Activated naive CD4-positive, alpha-beta T cell treated with anti-CD3 and anti-CD28 coated beads, Interleukin-2, amount 50 U/mL, for 24 hours (primary cell): Measurements from ENCODE around the gene VKORC1L1.
"Not testable (repeated sequence)": the region's sequence is repeated elsewhere in the genome, so short reads cannot be mapped to it uniquely, and the experiment has no call there.

Experiments used
- H3K27ac Mint-ChIP-seq: one replicate; pipeline ENCODE4 v1.8.0; 2021; ENCODE audit warnings: mild to moderate bottlenecking, mixed read lengths
- H3K27me3 Mint-ChIP-seq: one replicate; pipeline ENCODE4 v1.8.0; 2021; ENCODE audit warnings: mixed read lengths
- H3K36me3 Mint-ChIP-seq: one replicate; pipeline ENCODE4 v1.8.0; 2021; ENCODE audit warnings: mixed read lengths
- H3K4me1 Mint-ChIP-seq: one replicate; pipeline ENCODE4 v1.8.0; 2021; ENCODE audit warnings: mixed read lengths
- H3K4me3 Mint-ChIP-seq: one replicate; pipeline ENCODE4 v1.8.0; 2021; ENCODE audit warnings: mild to moderate bottlenecking, mixed read lengths
- H3K9me3 Mint-ChIP-seq: one replicate; pipeline ENCODE4 v1.8.0; 2021; ENCODE audit warnings: mixed read lengths

VKORC1L1 gene

DNA sequence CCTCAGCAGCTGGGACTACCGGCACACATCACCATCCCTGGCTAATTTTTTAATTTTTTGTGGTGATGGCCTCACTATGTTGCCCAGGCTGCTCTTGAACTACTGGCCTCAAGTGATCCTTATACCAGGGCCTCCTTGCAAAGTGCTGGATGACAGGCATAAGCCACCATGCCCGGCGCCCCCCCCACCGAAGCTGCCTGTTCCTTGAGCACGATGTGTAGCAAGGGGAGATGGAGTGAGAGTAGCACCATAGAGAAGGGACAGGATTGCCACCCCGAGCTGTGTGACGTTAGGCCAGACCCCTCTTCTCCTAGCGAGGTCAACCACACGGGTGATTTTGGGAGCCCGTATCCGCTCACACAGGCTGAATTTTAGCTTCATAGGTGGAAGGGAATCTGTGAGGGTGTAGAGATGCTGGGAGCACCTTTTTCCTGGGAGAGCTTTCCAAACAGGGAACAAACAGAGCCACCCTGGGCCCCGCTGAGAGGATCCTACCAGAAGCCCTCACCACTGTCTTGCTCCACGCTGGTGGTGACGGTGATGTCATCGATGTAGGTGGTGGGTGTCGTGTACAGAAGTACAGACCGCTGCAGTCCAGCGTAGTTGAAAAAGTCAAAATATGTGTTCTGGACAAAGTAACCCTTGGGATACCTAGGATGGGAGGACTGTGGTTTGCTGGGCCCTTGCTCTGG, 106.2 kb downstream of the VKORC1L1 start:
- Mint-ChIP-seq H3K9me3 (no peaks in the 10 kb centered on the region), H3K36me3 (peaks cover under 1% of the 10 kb centered on the region), H3K4me3 (peak overlapping the region; percentile 26), H3K27ac (peak overlapping the region; percentile 8), H3K27me3 (no peaks in the 10 kb centered on the region), H3K4me1 (peaks cover 16% of the 10 kb centered on the region)

DNA sequence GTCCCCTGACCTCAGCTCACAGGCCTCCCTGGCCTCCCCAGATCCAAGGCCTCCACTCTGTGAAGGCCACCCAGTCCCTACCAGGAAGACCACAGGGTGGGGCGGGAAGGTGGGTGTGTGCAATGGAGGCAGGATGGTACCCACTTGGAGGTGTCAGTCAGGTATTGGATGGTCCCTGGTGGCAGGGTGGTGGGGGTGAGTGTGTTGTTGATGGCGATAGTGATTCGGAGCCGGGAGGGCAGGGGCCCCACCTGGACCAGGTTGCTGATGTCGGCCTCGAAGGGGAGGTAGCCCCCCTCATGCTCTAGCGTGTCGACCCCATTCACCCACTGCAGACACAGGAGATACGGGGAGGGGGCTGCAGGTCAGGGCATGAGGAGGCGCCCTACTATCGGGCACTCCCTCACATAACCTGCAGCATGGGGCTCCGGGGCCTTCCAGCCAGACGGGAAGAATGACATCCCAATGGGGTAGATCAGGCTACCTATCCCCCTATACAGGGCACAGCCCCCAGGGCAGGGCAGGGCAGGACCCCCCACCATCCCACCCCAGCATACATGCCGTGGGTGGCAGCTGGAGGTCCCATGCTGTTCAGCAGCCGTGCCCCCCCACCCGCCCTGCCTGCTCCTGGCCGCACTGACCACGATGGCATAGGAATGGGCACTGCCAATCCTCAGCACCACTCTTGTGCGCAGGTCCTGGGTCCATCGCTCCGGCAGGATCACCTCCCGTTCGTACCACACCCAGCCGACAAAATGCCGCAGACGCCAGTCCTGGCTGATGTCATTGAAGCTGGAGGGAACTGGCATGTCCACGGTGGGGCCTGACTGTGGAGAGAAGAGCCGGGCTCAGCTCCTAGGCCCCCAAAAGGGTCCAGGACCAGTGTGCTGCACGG, 107.0 kb downstream of the VKORC1L1 start:
- Mint-ChIP-seq H3K36me3 (no peaks in the 10 kb centered on the region), H3K4me1 (peaks cover 16% of the 10 kb centered on the region), H3K4me3 (peak overlapping the region; percentile 79), H3K27ac (peak overlapping the region; percentile 8), H3K9me3 (no peaks in the 10 kb centered on the region), H3K27me3 (no peaks in the 10 kb centered on the region)

- Mint-ChIP-seq H3K27me3 (no peaks in the 10 kb centered on the region), H3K9me3 (no peaks in the 10 kb centered on the region), H3K36me3 (no peaks in the 10 kb centered on the region), H3K4me3 (peak overlapping the region; percentile 79), H3K27ac (peak overlapping the region; percentile 60), H3K4me1 (peaks cover 16% of the 10 kb centered on the region)
These were observed 107.8 kb downstream of the VKORC1L1 start for GRCh38 chr7:65980478-65981250.

- Mint-ChIP-seq H3K27ac (peak within 1 kb of the TSS; percentile 60), H3K4me3 (peak within 1 kb of the TSS; percentile 79), H3K27me3 (no peaks in the 10 kb centered on the region), H3K9me3 (no peaks in the 10 kb centered on the region), H3K36me3 (no peaks in the 10 kb centered on the region), H3K4me1 (peaks cover 16% of the 10 kb centered on the region)
These were observed 109.3 kb downstream of the VKORC1L1 start, which contains the start of gene GUSB for GRCh38 chr7:65981965-65982792. Gene GUSB, minus strand, starts transcription at chr7:65982213. Its CDS starts 30 bp downstream, at chr7:65982183.

DNA sequence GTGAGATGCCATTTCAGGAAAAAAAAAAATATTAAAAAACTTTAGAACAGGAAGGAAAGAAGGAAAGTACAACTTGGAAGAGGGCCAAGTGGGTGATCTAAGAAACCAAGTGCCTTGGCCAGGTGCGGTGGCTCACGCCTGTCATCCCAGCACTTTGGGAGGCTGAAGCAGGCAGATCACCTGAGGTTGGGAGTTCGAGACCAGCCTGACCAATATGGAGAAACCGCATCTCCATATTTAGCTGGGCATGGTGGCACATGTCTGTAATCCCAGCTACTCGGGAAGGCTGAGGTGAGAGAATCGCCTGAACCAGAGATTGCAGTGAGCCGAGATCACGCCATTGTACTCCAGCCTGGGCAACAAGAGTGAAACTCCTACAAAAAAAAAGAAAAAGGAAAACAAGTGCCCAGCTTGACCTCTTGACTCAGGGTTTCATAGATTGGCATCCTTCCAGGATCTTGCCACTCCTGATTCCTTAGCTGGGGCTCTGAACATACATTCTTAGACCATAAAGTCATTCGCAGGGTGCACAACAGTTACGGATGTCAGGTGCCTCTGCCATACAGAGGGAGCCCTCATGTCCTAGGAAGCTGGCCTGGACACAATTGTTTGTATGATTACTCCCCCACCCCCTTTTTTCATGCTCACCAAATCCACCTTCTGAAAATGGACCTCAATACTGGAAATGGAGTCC, 111.2 kb downstream of the VKORC1L1 start:
- peaks cover 13% of the 10 kb centered on the region for H3K4me1 Mint-ChIP-seq
- no peak overlapping the region for H3K27ac Mint-ChIP-seq
- no peaks in the 10 kb centered on the region for H3K9me3 Mint-ChIP-seq
- H3K27me3 Mint-ChIP-seq, result no peaks in the 10 kb centered on the region
- no peak overlapping the region for H3K4me3 Mint-ChIP-seq
- no peaks in the 10 kb centered on the region for H3K36me3 Mint-ChIP-seq

GRCh38 chr7:65988084-65988483, 115.2 kb downstream of the VKORC1L1 start:
- H3K27me3 Mint-ChIP-seq, result no peaks in the 10 kb centered on the region
- peaks cover 2% of the 10 kb centered on the region for H3K36me3 Mint-ChIP-seq
- H3K4me1 Mint-ChIP-seq, result no peaks in the 10 kb centered on the region
- no peaks in the 10 kb centered on the region for H3K9me3 Mint-ChIP-seq
- no peak overlapping the region for H3K27ac Mint-ChIP-seq
- H3K4me3 Mint-ChIP-seq, result no peak overlapping the region

DNA sequence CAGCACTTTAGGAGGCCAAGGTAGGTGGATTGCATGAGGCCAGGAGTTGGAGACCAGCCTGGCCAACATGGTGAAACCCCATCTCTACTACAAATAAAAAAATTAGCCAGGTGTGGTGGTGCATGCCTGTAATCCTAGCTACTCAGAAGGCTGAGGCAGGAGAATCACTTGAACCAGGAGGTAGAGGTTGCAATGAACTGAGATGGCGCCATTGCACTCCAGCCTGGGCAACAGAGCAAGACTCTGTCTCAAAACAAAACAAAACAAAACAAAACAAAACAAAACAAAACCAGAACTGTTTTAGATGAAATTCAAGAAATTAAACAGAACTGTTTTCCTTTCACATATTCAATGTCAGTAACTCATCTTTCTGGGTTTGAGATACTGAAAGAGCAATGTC, 115.6 kb downstream of the VKORC1L1 start:
- not testable (repeated sequence) for H3K27me3 Mint-ChIP-seq, H3K36me3 Mint-ChIP-seq, H3K4me3 Mint-ChIP-seq, H3K4me1 Mint-ChIP-seq, H3K9me3 Mint-ChIP-seq, H3K27ac Mint-ChIP-seq

- H3K9me3 Mint-ChIP-seq, result no peaks in the 10 kb centered on the region
- H3K4me1 Mint-ChIP-seq, result no peaks in the 10 kb centered on the region
- no peak overlapping the region for H3K4me3 Mint-ChIP-seq
- no peak overlapping the region for H3K27ac Mint-ChIP-seq
- peaks cover 2% of the 10 kb centered on the region for H3K36me3 Mint-ChIP-seq
- H3K27me3 Mint-ChIP-seq, result no peaks in the 10 kb centered on the region
These were observed 116.8 kb downstream of the VKORC1L1 start for GRCh38 chr7:65989694-65990080.

DNA sequence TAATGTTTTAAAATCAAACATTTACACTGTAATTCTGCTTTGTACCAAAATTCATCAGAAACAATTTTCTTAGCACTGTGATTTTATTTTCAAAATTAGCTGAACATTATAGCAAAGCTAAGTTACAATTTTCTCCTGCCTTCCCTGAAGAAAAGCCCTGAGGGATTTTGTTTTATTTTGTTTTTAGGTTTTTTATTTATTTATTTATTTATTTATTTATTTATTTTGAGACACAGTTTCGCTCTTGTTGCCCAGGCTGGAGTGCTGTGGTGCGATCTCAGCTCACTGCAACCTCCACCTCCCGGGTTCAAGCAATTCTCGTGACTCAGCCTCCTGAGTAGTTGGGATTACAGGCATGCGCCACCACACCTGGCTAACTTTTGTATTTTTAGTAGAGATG, 119.0 kb downstream of the VKORC1L1 start:
- not testable (repeated sequence) for H3K27ac Mint-ChIP-seq, H3K27me3 Mint-ChIP-seq, H3K4me1 Mint-ChIP-seq, H3K36me3 Mint-ChIP-seq, H3K4me3 Mint-ChIP-seq, H3K9me3 Mint-ChIP-seq

DNA sequence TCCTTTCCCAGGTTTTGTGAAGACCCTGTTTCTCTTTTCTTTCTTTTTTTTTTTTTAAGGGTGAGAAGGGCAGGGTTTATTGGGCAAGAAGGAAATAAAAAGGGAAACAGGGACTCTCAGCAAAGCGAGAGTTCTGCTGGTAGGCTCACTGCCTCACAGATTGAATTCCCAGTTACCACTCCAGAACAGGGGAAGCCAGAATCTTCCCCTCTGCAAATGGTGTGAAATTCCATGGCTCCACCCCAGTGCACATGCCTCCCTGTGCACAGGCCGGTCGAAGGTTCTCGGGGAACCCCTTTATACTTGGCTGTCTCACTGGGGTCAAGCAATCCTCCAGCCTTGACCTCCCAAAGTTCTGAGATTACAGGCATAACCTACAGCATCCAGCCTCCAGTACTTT, 119.7 kb downstream of the VKORC1L1 start:
- Mint-ChIP-seq H3K4me1 (no peaks in the 10 kb centered on the region), H3K36me3 (peaks cover 2% of the 10 kb centered on the region), H3K4me3 (no peak overlapping the region), H3K27me3 (no peaks in the 10 kb centered on the region), H3K9me3 (no peaks in the 10 kb centered on the region), H3K27ac (no peak overlapping the region)

GRCh38 chr7:65994984-65995383, 122.1 kb downstream of the VKORC1L1 start:
- H3K9me3 Mint-ChIP-seq, H3K27me3 Mint-ChIP-seq, H3K36me3 Mint-ChIP-seq, H3K4me3 Mint-ChIP-seq, H3K27ac Mint-ChIP-seq, H3K4me1 Mint-ChIP-seq: not testable (repeated sequence)

DNA sequence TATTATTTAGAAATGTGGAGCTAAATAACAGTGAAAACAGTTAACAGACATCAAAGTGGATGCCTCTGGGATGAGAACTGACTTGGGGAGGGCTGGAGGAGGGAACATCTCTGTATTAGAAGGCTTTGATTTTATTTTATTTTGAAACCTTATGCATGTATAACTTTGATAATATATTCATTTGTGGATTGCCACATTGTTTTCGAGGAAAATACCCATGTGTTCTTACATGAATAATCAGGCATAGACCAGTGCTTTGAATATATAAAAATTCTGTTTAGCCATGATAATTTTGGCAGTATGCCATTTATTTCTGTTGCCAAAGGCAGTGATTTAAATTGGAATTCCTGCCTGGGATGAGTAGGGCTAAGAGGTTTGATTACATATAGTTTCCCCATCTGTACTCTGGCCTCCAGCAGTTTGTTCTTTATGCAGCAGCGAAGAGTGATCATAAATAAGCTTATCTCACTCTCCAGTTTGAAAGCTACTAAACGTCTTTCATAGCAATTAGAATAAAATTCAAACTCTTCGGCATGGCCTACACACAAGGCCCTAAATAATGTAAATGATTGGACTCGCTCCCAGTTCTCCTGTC, 128.0 kb downstream of the VKORC1L1 start:
- not testable (repeated sequence) for H3K4me3 Mint-ChIP-seq, H3K9me3 Mint-ChIP-seq

DNA sequence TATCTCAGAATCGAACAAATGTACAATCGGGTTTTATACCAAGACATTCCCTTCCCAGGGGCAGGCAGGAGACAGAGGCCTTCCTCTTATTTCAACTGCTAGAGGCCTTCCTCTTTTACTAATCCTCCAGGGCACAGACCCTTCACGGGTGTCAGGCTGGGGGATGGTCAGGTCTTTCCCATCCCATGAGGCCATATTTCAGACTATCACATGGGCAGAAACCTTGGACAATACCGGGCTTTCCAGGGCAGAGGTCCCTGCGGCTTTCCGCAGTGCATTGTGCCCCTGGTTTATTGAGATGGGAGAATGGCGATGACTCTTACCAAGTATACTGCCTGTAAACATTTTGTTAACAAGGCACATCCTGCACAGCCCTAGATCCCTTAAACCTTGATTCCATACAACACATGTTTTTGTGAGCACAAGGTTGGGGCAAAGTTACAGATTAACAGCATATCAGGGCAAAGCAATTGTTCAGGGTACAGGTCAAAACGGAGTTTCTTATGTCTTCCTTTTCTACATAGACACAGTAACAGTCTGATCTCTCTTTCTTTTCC, 132.3 kb downstream of the VKORC1L1 start:
- H3K36me3 Mint-ChIP-seq, H3K4me1 Mint-ChIP-seq, H3K4me3 Mint-ChIP-seq, H3K27me3 Mint-ChIP-seq, H3K9me3 Mint-ChIP-seq, H3K27ac Mint-ChIP-seq: not testable (repeated sequence)

More for the DNA sequence above, 128.0 kb downstream of the VKORC1L1 start:
- not testable (repeated sequence) for H3K36me3 Mint-ChIP-seq, H3K27me3 Mint-ChIP-seq, H3K27ac Mint-ChIP-seq, H3K4me1 Mint-ChIP-seq

- Mint-ChIP-seq H3K9me3 (no peaks in the 10 kb centered on the region), H3K36me3 (no peaks in the 10 kb centered on the region)
These were observed 134.4 kb downstream of the VKORC1L1 start for GRCh38 chr7:66007232-66007631.

More at GRCh38 chr7:66007232-66007631, 134.4 kb downstream of the VKORC1L1 start:
- Mint-ChIP-seq H3K4me3 (no peak overlapping the region), H3K27me3 (peaks cover 1% of the 10 kb centered on the region), H3K4me1 (no peaks in the 10 kb centered on the region), H3K27ac (no peak overlapping the region)
